ENCODE results near the gene TET2.

DNA sequence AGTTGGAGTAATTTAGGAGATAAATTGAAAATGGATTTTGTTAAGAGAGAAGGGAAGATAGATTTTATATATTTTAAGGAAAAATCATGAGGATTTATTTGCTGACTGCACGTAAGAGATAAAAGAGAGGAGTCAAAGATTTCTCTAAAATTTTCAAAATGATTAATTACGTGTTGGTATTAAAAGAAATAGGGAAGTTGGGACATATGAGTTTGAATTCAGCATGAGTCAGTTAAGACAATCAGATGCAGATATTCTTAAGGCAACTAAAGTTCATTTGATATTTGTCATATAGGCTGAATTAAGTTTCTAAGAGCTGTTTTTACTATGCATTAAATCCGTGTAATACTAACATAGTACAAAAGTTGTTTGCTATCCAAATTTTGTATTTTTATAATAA lies 46.9 kb downstream of the TET2 start:
- TF ChIP-seq, protein P1, sequence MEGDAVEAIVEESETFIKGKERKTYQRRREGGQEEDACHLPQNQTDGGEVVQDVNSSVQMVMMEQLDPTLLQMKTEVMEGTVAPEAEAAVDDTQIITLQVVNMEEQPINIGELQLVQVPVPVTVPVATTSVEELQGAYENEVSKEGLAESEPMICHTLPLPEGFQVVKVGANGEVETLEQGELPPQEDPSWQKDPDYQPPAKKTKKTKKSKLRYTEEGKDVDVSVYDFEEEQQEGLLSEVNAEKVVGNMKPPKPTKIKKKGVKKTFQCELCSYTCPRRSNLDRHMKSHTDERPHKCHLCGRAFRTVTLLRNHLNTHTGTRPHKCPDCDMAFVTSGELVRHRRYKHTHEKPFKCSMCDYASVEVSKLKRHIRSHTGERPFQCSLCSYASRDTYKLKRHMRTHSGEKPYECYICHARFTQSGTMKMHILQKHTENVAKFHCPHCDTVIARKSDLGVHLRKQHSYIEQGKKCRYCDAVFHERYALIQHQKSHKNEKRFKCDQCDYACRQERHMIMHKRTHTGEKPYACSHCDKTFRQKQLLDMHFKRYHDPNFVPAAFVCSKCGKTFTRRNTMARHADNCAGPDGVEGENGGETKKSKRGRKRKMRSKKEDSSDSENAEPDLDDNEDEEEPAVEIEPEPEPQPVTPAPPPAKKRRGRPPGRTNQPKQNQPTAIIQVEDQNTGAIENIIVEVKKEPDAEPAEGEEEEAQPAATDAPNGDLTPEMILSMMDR (IDR thresholded peaks at IDR 0.05): no peak
- TF ChIP-seq FOXK1 (CRISPR knock-in tag; IDR thresholded peaks at IDR 0.05): no peak
- TF ChIP-seq, protein P2, sequence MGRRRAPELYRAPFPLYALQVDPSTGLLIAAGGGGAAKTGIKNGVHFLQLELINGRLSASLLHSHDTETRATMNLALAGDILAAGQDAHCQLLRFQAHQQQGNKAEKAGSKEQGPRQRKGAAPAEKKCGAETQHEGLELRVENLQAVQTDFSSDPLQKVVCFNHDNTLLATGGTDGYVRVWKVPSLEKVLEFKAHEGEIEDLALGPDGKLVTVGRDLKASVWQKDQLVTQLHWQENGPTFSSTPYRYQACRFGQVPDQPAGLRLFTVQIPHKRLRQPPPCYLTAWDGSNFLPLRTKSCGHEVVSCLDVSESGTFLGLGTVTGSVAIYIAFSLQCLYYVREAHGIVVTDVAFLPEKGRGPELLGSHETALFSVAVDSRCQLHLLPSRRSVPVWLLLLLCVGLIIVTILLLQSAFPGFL (CRISPR knock-in tag; IDR thresholded peaks at IDR 0.05; ENCODE audit: borderline replicate concordance): no peak
- TF ChIP-seq, protein P3, sequence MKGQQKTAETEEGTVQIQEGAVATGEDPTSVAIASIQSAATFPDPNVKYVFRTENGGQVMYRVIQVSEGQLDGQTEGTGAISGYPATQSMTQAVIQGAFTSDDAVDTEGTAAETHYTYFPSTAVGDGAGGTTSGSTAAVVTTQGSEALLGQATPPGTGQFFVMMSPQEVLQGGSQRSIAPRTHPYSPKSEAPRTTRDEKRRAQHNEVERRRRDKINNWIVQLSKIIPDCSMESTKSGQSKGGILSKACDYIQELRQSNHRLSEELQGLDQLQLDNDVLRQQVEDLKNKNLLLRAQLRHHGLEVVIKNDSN (CRISPR knock-in tag; IDR thresholded peaks at IDR 0.05): no peak
- TF ChIP-seq ETV6 (CRISPR knock-in tag; IDR thresholded peaks at IDR 0.05): no peak
- TF ChIP-seq ZNF121 (CRISPR knock-in tag; IDR thresholded peaks at IDR 0.05): no peak
- TF ChIP-seq, protein P4, sequence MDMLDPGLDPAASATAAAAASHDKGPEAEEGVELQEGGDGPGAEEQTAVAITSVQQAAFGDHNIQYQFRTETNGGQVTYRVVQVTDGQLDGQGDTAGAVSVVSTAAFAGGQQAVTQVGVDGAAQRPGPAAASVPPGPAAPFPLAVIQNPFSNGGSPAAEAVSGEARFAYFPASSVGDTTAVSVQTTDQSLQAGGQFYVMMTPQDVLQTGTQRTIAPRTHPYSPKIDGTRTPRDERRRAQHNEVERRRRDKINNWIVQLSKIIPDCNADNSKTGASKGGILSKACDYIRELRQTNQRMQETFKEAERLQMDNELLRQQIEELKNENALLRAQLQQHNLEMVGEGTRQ (CRISPR knock-in tag; IDR thresholded peaks at IDR 0.05): no peak
- no peak for TF ChIP-seq CBFB (CRISPR knock-in tag; IDR thresholded peaks at IDR 0.05; ENCODE audit: low read depth)
- TF ChIP-seq, protein P5, sequence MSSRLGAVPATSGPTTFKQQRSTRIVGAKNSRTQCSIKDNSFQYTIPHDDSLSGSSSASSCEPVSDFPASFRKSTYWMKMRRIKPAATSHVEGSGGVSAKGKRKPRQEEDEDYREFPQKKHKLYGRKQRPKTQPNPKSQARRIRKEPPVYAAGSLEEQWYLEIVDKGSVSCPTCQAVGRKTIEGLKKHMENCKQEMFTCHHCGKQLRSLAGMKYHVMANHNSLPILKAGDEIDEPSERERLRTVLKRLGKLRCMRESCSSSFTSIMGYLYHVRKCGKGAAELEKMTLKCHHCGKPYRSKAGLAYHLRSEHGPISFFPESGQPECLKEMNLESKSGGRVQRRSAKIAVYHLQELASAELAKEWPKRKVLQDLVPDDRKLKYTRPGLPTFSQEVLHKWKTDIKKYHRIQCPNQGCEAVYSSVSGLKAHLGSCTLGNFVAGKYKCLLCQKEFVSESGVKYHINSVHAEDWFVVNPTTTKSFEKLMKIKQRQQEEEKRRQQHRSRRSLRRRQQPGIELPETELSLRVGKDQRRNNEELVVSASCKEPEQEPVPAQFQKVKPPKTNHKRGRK (CRISPR knock-in tag; IDR thresholded peaks at IDR 0.05; ENCODE audit: borderline replicate concordance): no peak

Data from WTC11 (cell line).